HG02642 (cell line): ENCODE measurements around the gene PSMA1.
A peak's percentile ranks its signal among the peaks of the same experiment; 100 is the strongest.
"Not testable (repeated sequence)": the region's sequence is repeated elsewhere in the genome, so short reads cannot be mapped to it uniquely, and the experiment has no call there.

Source experiments
- ATAC-seq: cut with Tn5 transposase; IDR thresholded peaks from one replicate; pipeline ENCODE4 v1.9.1; 2021; ENCODE audit warnings: mild to moderate bottlenecking; ENCODE audit not compliant: unreplicated experiment, poor library complexity

The PSMA1 gene

DNA sequence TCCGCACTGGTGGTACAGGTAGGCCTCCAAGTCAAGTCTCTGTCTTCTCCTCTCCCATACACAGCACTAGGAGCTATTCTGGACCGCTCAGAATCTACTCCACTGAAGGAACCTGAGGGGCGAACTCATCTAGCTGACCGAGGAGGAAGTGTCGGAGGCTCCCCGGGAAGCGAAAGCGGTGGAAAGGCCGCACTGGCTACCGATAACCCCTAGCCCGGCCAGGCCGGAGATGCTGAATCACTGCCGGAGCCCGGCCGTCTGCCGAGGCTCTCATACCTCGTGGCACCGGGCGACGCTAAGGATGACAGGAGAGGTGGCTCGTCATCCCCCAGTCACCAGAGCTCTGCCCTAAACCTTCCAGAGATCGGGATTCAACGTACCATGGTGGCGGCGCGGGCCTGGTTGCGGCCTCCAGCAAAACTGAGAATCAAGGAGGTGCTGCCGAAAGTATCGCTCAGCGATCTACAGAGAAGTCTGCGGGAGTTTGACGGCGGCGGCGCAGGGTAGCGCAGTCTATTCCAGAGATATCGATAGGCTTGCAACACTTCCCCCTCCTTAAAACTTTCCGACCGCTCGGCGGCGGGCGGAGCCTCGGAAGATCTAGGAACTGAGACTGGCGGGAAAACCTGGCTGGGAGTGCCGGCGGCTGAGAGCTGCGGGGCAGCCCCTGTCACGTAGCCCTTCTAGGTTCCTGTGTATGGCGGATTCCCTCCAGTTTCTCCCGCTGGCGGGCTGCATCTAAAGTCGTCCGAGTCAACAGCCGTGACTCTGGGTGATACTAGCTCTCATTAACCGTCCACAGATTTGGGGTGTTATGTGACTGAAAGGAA lies at the start of gene PSMA1:
Gene PSMA1 (minus strand): TSS at position 470 of the 830 bp plus-strand sequence. CDS start 87 bp downstream, at position 383.
- peak; percentile 94 for ATAC-seq

DNA sequence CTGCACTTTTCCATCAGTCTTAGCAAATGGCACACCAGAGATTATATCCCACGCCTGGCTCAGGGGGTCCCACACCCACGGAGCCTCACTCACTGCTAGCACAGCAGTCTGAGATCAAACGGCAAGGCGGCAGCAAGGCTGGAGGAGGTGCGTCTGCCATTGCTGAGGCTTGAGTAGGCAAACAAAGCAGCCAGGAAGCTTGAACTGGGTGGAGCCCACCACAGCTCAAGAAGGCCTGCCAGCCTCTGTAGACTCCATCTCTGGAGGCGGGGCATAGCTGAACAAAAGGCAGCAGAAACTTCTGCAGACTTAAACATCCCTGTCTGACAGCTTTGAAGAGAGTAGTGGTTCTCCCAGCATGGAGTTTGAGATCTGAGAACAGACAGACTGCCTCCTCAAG lies 49.3 kb upstream of the PSMA1 start:
- not testable (repeated sequence) for ATAC-seq

DNA sequence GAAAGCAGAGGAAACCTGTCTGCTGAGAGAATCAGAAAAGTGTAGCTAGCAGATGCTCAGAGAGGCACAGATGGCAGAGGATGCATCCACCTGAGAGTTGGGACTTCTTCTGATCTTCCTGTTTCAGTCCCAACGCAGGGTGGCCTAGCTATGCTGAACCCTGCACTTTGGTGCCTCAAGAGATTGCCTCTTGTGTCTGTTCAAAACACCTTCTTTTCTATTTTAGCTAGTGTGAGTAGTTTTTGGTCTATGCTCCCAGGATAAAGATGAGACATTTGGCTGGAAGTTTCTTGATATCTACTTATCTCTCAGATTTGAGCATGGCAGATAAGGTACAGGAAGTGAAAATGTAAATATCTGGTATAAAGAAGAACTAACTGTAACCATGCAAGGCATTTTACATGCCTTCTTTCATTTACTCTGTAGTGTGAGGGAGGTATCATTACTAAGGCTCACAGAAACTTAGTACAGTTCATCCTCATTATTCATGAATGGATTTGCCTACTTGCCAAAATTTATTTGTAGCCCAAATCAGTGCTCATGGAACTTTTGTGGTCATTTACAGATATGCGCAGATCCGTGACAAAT lies 47.0 kb upstream of the PSMA1 start:
- no peak for ATAC-seq

DNA sequence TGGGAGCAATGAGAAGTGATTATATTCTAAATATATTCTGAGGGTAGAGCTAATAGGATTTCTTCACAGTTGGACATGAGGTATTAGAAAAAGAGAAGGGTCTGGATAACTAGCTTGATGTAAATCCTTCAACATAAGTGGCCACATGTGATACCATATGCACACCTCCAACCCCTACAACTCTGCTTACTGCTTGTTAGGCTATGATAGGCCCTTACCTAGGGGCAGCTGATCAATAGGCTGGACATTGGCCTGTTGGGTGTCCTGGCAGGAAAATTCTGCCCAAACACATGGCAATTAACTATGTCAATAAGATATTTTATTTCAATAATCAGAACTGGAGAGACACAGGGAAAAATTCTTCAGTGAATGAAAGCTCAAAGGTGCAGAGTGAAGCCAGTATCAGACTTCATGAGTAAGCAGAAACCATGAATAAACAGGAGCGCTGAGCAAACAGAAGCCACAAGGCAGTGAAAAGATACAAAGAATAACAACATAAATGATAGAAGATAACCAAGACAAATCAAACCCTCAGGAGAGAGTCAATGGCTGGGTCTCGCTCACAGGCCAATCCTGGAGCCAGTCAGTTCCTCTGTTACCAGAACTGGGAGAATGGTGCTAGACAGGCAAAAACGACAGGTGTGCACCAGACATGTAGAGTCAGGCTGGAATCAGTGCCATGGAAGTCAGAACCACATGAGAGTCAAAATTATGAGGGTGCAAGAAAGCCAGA lies 46.3 kb upstream of the PSMA1 start:
- ATAC-seq, result no peak

DNA sequence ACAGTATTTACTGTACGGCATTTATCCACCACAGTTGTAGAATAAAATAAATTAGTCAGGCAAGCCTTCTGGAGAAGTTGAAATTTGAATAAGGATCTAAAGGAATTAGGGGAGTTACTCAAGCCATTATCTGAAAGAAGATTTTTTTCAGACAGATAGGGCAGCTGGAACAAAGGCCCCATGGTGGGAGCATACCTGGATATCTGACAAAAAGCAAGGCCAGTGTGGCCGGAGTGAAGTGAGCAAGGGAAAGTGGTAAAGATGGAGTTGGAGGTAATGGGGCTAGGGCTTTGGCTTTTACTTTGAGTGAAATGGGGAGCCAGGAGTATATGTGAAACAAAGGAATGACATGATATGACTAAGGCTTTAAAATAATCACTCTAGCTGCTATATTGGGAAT lies 45.7 kb upstream of the PSMA1 start:
- no peak for ATAC-seq

DNA sequence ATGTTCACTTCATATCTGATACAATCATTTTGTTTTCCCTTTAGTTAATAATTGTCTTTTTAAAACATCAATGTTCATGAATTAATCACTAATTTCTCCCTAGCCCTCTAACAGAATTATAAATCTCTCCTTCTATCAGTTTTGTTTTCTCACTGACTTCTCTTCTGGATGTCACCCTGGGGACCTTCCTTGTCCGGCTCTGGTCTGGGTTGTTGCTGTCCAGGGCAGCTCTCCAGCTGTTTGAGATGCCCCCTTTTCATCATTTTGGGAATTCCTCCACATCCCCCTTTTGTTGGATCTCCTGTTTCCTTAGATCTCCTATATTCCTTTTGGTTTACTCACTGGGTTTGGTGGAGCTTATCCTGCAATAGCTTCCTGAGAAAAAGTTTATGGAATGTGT lies 35.6 kb upstream of the PSMA1 start:
- no peak for ATAC-seq

DNA sequence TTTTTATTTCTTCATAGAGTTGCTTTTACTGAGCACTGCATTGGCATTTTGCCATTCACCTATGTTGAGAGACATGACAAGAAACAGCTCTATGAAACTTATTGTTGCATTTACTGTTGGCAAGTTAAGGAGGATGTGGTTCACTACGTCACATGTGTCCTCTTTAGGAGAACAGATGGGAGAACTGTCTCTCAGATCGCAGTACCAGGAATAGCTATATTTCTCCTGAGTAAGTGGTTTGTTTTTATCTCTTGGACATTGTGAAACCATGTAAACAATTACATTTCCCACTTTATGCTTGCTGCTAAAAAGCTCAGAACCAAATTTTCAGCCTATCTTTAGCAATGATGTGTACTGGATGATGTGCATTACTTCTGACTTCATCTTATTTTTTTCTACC lies 34.8 kb upstream of the PSMA1 start:
- ATAC-seq, result no peak

DNA sequence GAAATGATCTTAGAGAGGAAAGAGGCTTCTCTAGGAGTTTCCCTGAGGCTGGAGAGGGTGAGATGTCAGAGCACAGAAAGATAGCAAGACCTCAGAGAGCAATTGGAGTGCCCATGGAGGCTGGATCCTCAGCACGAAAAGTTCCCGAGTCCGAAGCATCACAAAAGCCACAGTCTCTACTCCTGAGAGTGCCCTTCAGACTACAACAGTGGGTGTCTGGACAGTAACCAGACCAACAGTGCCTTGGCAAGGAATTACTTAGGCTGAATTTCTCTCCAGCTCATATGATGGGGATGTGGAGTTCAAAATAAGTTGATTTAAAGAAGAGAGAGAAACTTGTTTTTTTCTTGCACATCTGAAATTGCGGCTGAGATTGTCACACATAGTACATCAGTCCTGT lies 31.9 kb upstream of the PSMA1 start:
- ATAC-seq, result no peak

DNA sequence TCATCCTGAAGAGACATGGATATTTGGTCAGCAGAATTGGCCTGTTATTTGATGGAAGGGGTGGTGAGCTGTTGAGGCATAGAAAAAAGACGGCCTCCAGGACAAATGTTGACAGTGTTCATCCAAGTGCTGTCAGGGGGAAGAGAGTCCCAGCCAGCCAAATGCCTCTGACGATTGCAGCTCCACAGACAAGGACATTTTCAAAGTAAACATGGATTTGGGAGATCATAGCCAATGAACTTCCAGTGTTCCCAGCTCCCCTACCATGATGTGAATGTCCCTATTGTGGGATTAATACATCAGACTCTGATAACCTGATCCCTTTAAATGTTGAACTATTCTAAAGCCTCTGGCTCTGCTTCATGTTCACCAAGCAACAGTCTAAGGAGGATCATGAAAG lies 31.2 kb upstream of the PSMA1 start:
- ATAC-seq, result no peak

DNA sequence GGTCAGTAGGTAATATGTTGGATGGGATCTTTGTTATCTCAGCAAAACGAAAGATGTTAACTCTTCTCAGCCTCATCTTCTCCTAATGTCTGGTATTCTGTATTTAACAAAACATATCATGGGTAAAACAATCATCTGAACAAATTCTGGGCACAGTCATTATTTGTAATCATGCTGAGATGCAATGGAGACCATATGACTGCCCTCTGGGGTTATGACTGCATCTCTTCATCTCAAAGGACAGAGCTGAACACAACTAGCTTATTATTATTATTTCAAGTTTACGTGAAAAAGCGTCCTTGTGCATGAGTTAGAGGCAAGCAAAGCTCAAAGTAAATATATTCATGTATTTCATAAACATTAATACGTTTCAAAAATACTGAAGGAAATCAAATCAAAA lies 29.7 kb upstream of the PSMA1 start:
- no peak for ATAC-seq

DNA sequence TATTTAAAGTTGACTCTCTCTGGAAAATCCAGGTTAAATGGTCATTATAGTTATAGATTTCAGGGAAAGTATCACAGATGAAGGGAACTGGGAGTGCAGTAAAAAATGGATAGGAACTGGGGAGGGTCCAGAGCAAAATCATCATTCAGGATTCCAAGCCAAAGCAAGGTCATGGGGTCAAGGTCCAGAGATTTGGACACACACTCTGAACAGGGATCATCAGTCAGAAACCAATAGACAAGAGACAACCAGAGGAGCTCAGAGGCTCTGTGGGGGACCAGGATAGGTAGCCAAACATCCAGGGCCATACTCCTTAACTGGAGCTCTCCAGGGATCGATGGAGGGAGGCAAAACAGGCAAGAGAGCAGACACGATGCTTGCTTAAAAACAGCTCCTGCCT lies 27.3 kb upstream of the PSMA1 start:
- ATAC-seq, result no peak

DNA sequence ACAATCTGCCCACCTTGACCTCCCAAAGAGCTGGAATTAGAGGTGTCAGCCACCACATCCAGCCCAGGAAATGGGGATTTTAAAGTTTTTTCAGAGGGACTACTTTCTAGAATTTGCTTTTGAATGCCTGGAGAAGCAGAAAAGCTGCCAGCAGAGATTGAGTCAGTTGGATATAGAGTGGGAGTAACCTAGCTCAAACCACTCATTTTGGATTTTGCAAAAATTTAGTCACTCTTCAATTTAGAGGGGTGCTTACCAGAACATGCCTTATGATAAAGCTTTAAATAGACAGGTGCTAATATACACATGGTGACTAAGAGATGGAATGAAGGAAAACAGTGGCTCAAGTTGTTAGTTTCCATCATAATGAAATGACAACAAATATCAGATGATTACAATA lies 26.5 kb upstream of the PSMA1 start:
- ATAC-seq, result no peak

DNA sequence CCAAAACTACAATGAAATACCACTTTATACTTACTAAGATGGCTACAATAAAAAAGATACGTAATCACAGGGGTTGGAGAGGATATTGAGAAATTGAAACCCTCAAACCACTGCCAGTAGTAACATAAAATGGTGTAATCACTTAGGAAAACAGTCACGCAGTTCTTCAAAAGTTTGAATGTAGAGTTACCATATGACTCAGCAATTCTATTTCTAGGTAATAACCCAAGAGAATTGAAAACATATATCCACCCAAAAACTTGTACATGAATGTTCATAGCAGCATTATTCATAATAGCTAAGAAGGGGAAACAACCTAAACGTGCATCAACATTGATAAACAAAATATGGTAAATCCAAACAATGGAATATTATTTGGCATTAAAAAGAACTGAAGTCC lies 24.4 kb upstream of the PSMA1 start:
- peak; percentile 73 for ATAC-seq

DNA sequence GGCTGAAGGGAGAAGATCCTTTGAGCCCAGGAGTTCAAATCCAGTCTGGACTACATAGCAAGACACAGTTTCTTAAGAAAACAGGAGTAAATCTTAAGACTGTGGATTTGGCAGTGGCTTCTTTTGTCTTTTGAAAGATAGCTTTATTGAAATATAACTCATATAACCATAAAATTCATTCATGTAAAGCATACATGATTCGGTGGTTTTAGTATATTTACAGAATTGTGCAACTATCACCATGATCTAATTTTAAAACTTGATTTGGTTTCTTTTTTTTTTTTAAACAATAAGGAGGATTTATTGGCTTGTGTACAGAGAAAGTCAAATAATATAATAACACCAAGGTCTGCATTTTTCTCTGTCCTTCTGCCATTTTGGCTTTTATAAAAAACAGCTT lies 23.1 kb upstream of the PSMA1 start:
- no peak for ATAC-seq

DNA sequence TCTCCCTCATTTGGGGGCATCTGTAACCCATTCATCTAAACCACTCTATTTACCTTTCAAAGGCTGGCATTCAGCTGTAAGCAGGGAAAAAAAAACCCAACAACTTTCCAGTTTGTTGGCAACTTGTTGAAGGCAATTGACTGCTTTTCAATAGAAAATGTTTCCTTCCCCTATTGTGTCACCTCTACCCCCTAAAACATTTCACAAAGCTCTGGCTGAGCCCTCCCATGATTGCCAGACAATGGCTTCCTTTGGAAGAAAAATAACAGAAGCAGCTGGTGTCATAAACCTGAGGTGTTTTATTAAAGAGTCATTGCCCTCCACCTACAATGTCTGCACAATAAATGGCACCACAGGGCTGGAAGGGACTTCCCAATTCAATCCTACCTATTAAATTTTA lies 22.1 kb upstream of the PSMA1 start:
- ATAC-seq, result no peak

DNA sequence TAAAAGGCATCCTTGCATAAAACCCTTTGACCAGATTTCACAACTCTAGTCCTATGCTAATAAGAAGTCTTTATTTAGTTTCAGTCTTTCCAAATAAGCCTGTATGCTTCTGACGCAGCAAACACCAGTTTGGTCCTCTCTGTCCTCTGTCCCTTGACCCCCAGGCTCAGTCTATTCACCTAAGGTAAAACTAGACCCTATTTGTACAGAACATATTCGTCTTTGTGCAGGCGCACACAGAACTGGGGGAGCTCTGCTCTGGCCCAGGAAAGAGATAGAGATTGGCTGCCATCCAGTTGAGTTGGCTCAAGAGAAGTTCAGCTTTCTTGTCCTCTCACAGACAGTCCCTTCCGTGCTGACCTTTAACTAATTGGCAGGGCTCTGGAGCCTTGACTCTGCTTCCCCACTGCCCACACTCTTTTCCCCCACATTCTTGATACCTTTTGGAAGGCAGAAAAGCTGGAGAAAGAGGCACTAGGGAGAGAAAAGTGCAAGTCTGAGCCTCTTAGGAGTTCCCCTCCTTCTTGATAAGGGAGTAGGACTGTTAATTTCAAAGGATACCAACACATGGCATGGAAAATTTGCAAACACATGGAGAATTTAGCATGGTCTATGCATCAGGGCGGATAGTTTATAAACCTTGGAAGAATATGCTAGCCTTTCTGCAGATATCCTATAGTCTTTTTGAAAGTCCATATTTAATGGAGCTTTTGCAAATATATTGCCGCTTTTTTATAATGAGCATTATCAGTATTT lies 21.2 kb upstream of the PSMA1 start:
- ATAC-seq, result no peak

DNA sequence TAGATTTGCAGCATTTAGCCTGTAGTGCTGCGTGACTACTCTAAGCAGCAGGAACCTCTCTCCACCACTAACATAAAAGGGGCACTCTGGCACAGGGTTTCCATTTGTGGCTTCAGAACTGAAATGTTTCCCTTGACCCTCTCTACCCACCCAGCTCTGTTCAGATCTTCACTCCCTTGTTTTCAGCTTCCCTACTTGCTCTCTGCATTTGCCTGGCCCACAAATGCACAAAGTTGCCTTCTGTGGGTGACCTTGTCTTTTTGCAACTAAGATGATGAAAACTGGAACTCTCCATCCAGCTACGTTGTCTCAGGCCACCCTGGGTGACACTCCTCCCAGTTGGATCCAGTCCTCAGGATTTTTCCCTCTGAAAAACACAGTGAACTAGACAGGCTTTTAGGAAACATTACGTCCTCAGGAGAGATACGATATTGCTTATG lies 19.8 kb upstream of the PSMA1 start:
- ATAC-seq, result no peak

DNA sequence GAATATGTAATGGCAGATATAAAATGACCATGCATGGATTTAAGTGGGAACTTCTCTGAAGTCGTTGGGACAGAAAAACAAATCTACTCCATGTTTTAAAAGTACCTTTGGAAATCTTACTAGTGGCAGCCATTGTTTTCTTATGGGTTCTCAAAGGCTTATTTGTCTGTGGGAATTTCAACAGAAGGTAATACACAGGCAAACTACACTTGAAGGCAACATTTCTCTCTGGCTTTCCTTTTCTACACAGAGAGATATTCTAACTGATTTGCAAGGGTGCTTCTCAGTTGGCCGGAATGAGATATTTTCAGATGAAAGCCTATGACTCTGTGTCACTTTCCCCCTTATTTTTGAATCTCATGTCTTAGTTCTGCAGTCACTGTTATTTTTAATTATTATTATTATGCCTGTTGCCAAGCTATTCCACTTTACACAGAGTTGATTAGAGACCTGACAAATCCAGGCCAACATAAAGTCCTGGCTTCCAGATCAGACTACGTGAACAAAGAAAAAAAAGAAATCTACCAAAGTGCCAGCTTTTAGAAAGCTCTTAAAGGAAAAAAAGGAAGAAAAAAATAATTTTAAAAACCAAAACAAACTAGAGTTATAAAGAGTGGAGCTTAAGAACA lies 18.9 kb upstream of the PSMA1 start:
- ATAC-seq, result no peak

DNA sequence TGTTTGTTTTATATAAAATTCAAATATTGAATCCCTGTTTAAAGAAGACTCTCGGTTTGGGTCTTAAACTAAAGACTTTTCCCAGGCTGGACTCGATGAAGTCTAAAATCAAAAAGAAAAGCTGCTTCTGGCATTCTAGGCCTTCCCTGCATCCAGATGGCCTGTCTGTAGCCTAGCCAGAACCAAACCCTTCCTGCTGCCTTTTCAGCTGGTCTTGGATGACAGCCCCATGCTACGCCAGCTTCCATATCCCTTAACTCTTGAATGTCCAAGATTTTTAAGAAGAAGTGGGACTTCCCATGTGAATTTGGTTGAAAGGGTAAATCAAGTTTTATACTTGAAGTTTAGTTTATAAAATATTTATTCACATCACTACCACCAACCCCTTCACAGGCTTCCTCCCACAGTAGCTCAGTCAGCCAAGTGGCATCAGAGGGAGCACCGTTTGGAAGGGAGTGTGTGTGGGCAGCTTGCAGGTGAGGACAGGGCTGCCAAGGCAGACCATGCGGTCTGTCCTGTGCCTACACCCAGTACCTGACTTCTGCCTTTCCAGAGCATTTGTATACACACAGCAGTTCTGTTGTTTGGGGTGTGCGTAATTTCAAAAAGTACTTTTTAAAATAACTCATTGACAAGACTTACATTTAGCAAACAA lies 18.2 kb upstream of the PSMA1 start:
- no peak for ATAC-seq

DNA sequence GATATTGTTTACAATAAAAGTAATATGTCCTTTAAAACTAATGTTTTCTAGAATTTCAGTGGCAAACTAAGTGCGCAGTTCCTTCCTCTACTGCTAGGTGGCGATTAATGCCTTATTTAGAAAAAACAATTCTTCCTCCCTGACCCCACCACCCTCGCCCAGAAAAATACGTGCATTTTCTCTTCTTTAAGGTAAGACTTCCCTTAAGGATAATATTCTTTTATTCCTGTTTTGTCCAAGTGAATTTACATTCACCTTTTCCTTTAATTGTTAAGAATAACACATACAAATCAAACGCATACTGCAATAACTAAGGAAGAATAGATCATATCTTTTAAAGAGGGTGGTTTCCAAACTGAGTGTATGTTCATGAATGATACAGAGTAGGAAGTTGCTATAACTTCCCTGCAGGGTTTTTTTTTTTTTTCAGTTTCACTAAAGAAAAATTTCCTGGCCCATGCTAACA lies 17.0 kb upstream of the PSMA1 start:
- ATAC-seq, result peak; percentile 72
